Nephron progenitor cell (in vitro differentiated cells): Measurements from ENCODE around the gene GLRA2.

Experiments used
- DNase-seq: peaks from one replicate; pipeline ENCODE4 v3.0.0; 2021
- H3K27ac Mint-ChIP-seq: 2 replicates; pipeline ENCODE4 v1.8.0; 2021; ENCODE audit warnings: mild to moderate bottlenecking, moderate library complexity, mixed read lengths
- H3K27me3 Mint-ChIP-seq: 2 replicates; pipeline ENCODE4 v1.8.0; 2021; ENCODE audit warnings: mild to moderate bottlenecking, low read depth, mixed read lengths; ENCODE audit not compliant: poor library complexity
- H3K36me3 Mint-ChIP-seq: 2 replicates; pipeline ENCODE4 v1.8.0; 2021; ENCODE audit warnings: low read depth, mixed read lengths
- H3K4me1 Mint-ChIP-seq: 2 replicates; pipeline ENCODE4 v1.8.0; 2021; ENCODE audit warnings: mixed read lengths
- H3K4me3 Mint-ChIP-seq: 2 replicates; pipeline ENCODE4 v1.8.0; 2021; ENCODE audit warnings: mild to moderate bottlenecking, moderate library complexity, mixed read lengths
- H3K9me3 Mint-ChIP-seq: 2 replicates; pipeline ENCODE4 v1.8.0; 2021; ENCODE audit warnings: mild to moderate bottlenecking, moderate library complexity, mixed read lengths
- CTCF ChIP-seq: fragments of 200-600 bp; sonication (generic); IDR thresholded peaks from 2 replicates; pipeline ENCODE4 v1.5.0; 2021; ENCODE audit warnings: antibody characterized with exemption

GLRA2 gene

DNA sequence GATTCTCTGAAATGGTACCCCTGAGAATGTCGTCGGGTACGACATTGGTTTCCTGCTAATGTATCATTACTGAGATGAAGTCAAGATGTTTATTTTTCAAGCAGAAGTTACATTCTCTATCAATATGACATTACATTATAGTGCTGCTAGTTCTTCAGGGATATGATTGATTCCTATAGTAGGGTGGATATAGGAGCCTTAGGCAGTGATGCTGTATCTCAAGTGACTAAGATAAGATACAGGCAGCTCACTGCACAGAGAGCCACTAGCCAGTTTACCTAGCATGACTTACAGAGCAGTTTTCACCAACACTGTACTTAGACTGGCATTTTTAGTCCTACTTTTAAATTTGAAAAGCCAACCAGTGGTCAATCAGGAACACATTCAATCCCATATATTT lies 188.6 kb downstream of the GLRA2 start:
- no peaks in the 10 kb centered on the region for H3K36me3 Mint-ChIP-seq
- no peak for TF ChIP-seq CTCF
- no peak overlapping the region for H3K27ac Mint-ChIP-seq
- no peak overlapping the region for H3K4me3 Mint-ChIP-seq
- H3K27me3 Mint-ChIP-seq, result no peaks in the 10 kb centered on the region
- peaks cover 30% of the 10 kb centered on the region for H3K9me3 Mint-ChIP-seq
- H3K4me1 Mint-ChIP-seq, result no peaks in the 10 kb centered on the region
- no peak for DNase-seq

DNA sequence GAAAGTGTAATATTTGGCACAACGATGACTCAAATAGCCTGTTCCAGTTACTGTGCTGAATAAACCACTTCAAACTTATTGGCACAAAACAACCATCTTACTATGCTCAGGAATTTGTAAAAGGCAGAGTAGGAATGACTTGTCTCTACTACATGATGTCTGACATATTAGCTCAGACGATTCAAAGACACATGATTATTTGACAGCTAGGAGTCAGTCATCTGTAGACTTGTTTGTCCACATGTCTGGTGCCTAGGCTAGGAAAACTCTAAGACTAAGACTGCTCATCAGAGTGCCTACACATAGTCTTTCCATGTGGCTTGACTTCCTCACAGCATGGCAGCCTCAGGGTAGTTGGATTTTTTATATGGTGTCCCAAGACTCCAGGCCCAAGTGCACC lies 189.1 kb downstream of the GLRA2 start:
- Mint-ChIP-seq H3K4me1 (no peaks in the 10 kb centered on the region), H3K27ac (no peak overlapping the region), H3K9me3 (peaks cover 32% of the 10 kb centered on the region), H3K27me3 (no peaks in the 10 kb centered on the region), H3K4me3 (no peak overlapping the region), H3K36me3 (no peaks in the 10 kb centered on the region)
- TF ChIP-seq CTCF, result no peak
- DNase-seq, result no peak

GRCh38 chrX:14729058-14729457 lies 199.7 kb downstream of the GLRA2 start:
- no peak for DNase-seq

GRCh38 chrX:14738643-14739042 lies 209.3 kb downstream of the GLRA2 start:
- no peak overlapping the region for H3K4me3 Mint-ChIP-seq
- TF ChIP-seq CTCF, result no peak
- H3K4me1 Mint-ChIP-seq, result no peaks in the 10 kb centered on the region
- H3K9me3 Mint-ChIP-seq, result peaks cover 44% of the 10 kb centered on the region
- no peaks in the 10 kb centered on the region for H3K36me3 Mint-ChIP-seq
- peaks cover 8% of the 10 kb centered on the region for H3K27me3 Mint-ChIP-seq
- no peak overlapping the region for H3K27ac Mint-ChIP-seq
- DNase-seq, result no peak

More at GRCh38 chrX:14729058-14729457, 199.7 kb downstream of the GLRA2 start:
- Mint-ChIP-seq H3K27ac (no peak overlapping the region), H3K4me3 (no peak overlapping the region), H3K27me3 (no peaks in the 10 kb centered on the region), H3K36me3 (no peaks in the 10 kb centered on the region), H3K4me1 (no peaks in the 10 kb centered on the region), H3K9me3 (peaks cover 37% of the 10 kb centered on the region)
- no peak for TF ChIP-seq CTCF

DNA sequence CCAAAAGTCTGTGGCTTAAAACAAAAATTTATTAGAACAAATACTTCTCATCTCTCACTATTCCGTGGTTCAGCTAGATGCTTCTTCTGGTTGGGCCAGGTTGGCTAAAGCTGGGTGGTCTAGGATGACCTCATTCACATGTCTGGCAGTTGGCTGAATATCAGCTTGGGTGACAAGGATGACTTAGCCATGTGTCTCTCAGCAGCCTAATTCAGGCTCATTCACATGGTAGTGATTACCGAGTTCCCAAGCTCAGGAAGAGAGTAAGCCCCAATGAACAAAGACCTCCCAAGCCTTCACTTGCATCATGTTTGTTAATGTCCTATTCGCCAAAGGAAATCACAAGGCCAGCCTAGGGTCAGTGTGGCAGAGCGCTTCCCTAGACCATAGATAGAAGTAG lies 224.1 kb downstream of the GLRA2 start:
- no peaks in the 10 kb centered on the region for H3K27me3 Mint-ChIP-seq
- peaks cover 63% of the 10 kb centered on the region for H3K9me3 Mint-ChIP-seq
- no peak for TF ChIP-seq CTCF
- H3K4me1 Mint-ChIP-seq, result peaks cover 8% of the 10 kb centered on the region
- no peak for DNase-seq
- no peak overlapping the region for H3K4me3 Mint-ChIP-seq
- H3K27ac Mint-ChIP-seq, result no peak overlapping the region
- peaks cover 12% of the 10 kb centered on the region for H3K36me3 Mint-ChIP-seq

DNA sequence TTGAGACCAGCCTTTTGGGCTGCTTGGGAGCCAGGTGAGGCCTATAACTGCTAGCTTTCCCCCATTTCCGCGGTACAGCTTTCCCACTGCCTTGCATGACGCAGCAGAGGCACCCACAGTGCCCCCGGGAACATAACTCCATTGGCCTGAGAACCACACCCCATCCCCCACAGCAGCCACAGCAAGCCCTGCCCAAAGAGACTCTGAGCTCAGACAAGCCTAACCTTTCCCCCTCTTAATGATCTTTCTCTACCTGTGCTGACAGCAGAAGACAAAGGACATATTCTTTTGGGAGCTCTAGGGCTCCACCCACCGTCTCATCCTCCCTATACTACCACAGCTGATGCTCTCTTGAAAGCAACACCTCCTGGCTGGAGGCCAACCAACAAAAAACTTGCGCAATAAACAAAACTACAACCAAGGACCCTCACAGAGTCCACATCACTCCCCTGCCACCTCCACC lies 228.7 kb downstream of the GLRA2 start:
- no peak overlapping the region for H3K4me3 Mint-ChIP-seq
- DNase-seq, result no peak
- H3K9me3 Mint-ChIP-seq, result peaks cover 64% of the 10 kb centered on the region
- H3K27me3 Mint-ChIP-seq, result no peaks in the 10 kb centered on the region
- no peak for TF ChIP-seq CTCF
- H3K4me1 Mint-ChIP-seq, result no peaks in the 10 kb centered on the region
- peaks cover 35% of the 10 kb centered on the region for H3K36me3 Mint-ChIP-seq
- no peak overlapping the region for H3K27ac Mint-ChIP-seq
